Keratinocyte (primary cell): ENCODE results near the gene TMOD1. TPM values are rescaled to one million over a fixed set of nuclear protein-coding genes. Genes with fewer than 3 reads are reported as not detected.

ENCODE experiments used
- DNase-seq: peaks from one replicate; pipeline ENCODE4 v3.0.0-alpha.2; 2011; ENCODE audit warnings: low read depth, missing footprints, low spot score
- FAIRE-seq: peaks from 2 replicates; lab custom pipeline; 2011; peaks lifted over from hg19 to GRCh38; lab: Jason Lieb, UNC
- H2AFZ ChIP-seq: 2 replicates; pipeline ENCODE4 v1.6.0; 2012; ENCODE audit warnings: low read length, control low read depth, inconsistent platforms; ENCODE audit not compliant: control insufficient read depth
- H3K27ac ChIP-seq: 2 replicates; pipeline ENCODE4 v1.5.1; 2011; ENCODE audit warnings: low read length; ENCODE audit not compliant: control insufficient read depth, insufficient read depth
- H3K27me3 ChIP-seq: 3 replicates; pipeline ENCODE4 v1.6.0; 2011; ENCODE audit warnings: low read length; ENCODE audit not compliant: control insufficient read depth, insufficient read depth; ENCODE audit errors: extremely low read depth
- H3K36me3 ChIP-seq, 2 experiments: 2 replicates in 1 of 2; 3 replicates in 1 of 2; pipeline ENCODE4 v1.5.1; 2011; ENCODE audit warnings: low read length in 2 of 2, mild to moderate bottlenecking in 1 of 2; ENCODE audit not compliant: control insufficient read depth in 2 of 2, insufficient read depth in 2 of 2; ENCODE audit errors: extremely low read depth in 1 of 2
- H3K4me1 ChIP-seq: 3 replicates; pipeline ENCODE4 v1.5.1; 2011; ENCODE audit warnings: low read length; ENCODE audit not compliant: control insufficient read depth, insufficient read depth; ENCODE audit errors: extremely low read depth
- H3K4me2 ChIP-seq: 3 replicates; pipeline ENCODE4 v1.6.0; 2011; ENCODE audit warnings: low read depth, low read length; ENCODE audit not compliant: control insufficient read depth, insufficient read depth; ENCODE audit errors: extremely low read depth
- H3K4me3 ChIP-seq, 3 experiments: fragments of 200-600 bp in 1 of 3; sonication (generic) in 1 of 3; 2 replicates in 2 of 3; 3 replicates in 1 of 3; pipeline ENCODE4 v1.5.1; 2011 to 2016; ENCODE audit warnings: low read length in 3 of 3, mild to moderate bottlenecking in 3 of 3, control low read depth in 2 of 3, inconsistent platforms in 1 of 3, low read depth in 1 of 3, mixed read lengths in 1 of 3, mixed run types in 1 of 3, moderate library complexity in 1 of 3; ENCODE audit not compliant: control insufficient read depth in 2 of 3, insufficient read depth in 2 of 3; ENCODE audit errors: extremely low read depth in 1 of 3
- H3K79me2 ChIP-seq: 2 replicates; pipeline ENCODE4 v1.6.0; 2012; ENCODE audit warnings: low read length; ENCODE audit not compliant: control insufficient read depth, insufficient read depth
- H3K9ac ChIP-seq: 3 replicates; pipeline ENCODE4 v1.6.0; 2011; ENCODE audit warnings: low read length; ENCODE audit not compliant: control insufficient read depth, insufficient read depth; ENCODE audit errors: extremely low read depth
- H3K9me1 ChIP-seq: 3 replicates; pipeline ENCODE4 v1.6.0; 2011; ENCODE audit warnings: low read length; ENCODE audit not compliant: control insufficient read depth, insufficient read depth; ENCODE audit errors: extremely low read depth
- H3K9me3 ChIP-seq: 2 replicates; pipeline ENCODE4 v1.5.1; 2012; ENCODE audit warnings: low read depth, low read length; ENCODE audit not compliant: control insufficient read depth
- H4K20me1 ChIP-seq: 3 replicates; pipeline ENCODE4 v1.6.0; 2011; ENCODE audit warnings: low read length; ENCODE audit not compliant: control insufficient read depth, insufficient read depth; ENCODE audit errors: extremely low read depth
- CTCF ChIP-seq, 3 experiments: IDR thresholded peaks in 1 of 3; conservative IDR thresholded peaks in 1 of 3; optimal IDR thresholded peaks in 1 of 3; 2 replicates in 2 of 3; 3 replicates in 1 of 3; pipeline versions ENCODE3 to v1.5.1; 2011; ENCODE audit warnings: low read length in 3 of 3, mild to moderate bottlenecking in 3 of 3, moderate library complexity in 2 of 3, control low read depth in 1 of 3, inconsistent platforms in 1 of 3; ENCODE audit not compliant: insufficient read depth in 2 of 3; ENCODE audit errors: extremely low read depth in 1 of 3
- EZH2 ChIP-seq: IDR thresholded peaks from one replicate; pipeline ENCODE4 v1.6.1; 2012; ENCODE audit warnings: inconsistent platforms, mild to moderate bottlenecking, low read length, moderate library complexity
- dilution Hi-C: fragments of 300-500 bp; cut with MboI; formaldehyde crosslinking; loops from one replicate; pipeline ENCODE4 v1.7.0; 2020; ENCODE audit warnings: low sequenced_read_pairs; ENCODE audit not compliant: extremely low pct_ligation_motif_present
- polyA plus RNA-seq, 5 experiments: library from polyadenylated mRNA; depleted of rRNA in 3 of 5; stranded (reverse) in 3 of 5; stranded (forward) in 1 of 5; unstranded in 1 of 5; fragments of >200 nt; gene quantifications; 1 replicate in 1 of 5; 2 replicates in 3 of 5; 3 replicates in 1 of 5; pipeline versions ENCODE4 v1.2.1 to v1.2.3, GENCODE V29; 2011 to 2012; ENCODE audit warnings: missing spikeins in 2 of 5, low read depth in 1 of 5, low replicate concordance in 1 of 5

The TMOD1 gene
- polyA plus RNA-seq, 1 donor (not counting 4 experiments of a cell fraction or from before 2014, with no cell fraction given): not detected

DNA sequence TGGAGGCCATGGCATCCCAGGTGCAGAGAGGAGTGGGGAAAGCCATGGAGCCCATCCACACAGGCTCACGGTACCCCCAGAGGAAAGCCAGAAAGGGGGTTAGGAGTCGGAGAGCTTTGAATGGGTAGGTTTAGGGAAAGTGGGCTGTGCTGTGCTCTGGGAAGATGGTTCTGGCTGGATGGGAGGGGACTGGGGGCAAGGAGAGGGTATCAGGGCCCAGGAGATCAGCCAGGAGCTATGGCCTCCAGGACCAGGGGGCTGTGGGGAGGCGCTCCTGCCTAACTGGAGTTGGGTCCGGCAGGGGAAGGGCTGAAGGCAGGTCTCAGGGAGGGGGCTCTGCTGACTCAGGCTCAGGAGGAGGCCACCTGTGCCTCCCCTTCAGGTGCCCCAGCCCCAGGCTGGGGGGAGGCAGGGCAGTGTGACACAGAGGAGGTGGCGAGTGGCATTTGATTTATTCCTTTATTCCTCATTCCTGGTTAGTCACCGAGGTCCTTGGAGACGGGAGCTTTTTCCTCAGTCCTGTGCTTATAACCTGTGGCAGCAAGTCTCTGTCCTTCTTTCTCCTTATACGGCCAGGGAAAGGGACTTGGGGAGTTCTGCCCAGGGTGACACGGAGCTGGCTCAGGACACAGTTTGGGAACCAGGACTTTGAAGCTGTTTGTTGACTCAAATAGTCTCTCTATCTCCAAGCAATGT, 70.9 kb downstream of the TMOD1 start:
- H3K4me1 ChIP-seq: no peaks in the 10 kb centered on the region
- no peaks in the 10 kb centered on the region for H3K79me2 ChIP-seq
- no peak overlapping the region for H3K4me3 ChIP-seq
- H2AFZ ChIP-seq: no peak overlapping the region
- H3K9me1 ChIP-seq: no peaks in the 10 kb centered on the region
- H3K27me3 ChIP-seq: no peaks in the 10 kb centered on the region
- H3K4me2 ChIP-seq: no peak overlapping the region
- DNase-seq: no peak
- H4K20me1 ChIP-seq: no peaks in the 10 kb centered on the region
- H3K36me3 ChIP-seq: no peaks in the 10 kb centered on the region
- TF ChIP-seq EZH2 (no peak), CTCF (optimal IDR thresholded peaks at IDR 0.05 in 1 of 3, IDR thresholded peaks at IDR 0.05 in 1 of 3, conservative IDR thresholded peaks at IDR 0.05 in 1 of 3; ENCODE audit: extremely low read depth in 1 of 3, insufficient read depth in 2 of 3, low read length in 3 of 3) (no peak)
- H3K9me3 ChIP-seq: no peaks in the 10 kb centered on the region
- H3K9ac ChIP-seq: no peak overlapping the region
- no peak for FAIRE-seq
- dilution Hi-C loops: no loop called here
- H3K27ac ChIP-seq: no peak overlapping the region

GRCh38 chr9:97572892-97573365, 71.5 kb downstream of the TMOD1 start:
- Histone ChIP-seq H3K36me3 (no peaks in the 10 kb centered on the region), H3K27ac (no peak overlapping the region), H3K9ac (no peak overlapping the region), H2AFZ (no peak overlapping the region), H4K20me1 (no peaks in the 10 kb centered on the region), H3K79me2 (no peaks in the 10 kb centered on the region), H3K9me3 (no peaks in the 10 kb centered on the region), H3K4me3 (no peak overlapping the region), H3K27me3 (no peaks in the 10 kb centered on the region), H3K4me2 (no peak overlapping the region), H3K4me1 (no peaks in the 10 kb centered on the region), H3K9me1 (no peaks in the 10 kb centered on the region)
- TF ChIP-seq EZH2 (no peak), CTCF (optimal IDR thresholded peaks at IDR 0.05 in 1 of 3, IDR thresholded peaks at IDR 0.05 in 1 of 3, conservative IDR thresholded peaks at IDR 0.05 in 1 of 3; ENCODE audit: extremely low read depth in 1 of 3, insufficient read depth in 2 of 3, low read length in 3 of 3) (no peak)
- DNase-seq (no peak), FAIRE-seq (no peak)
- dilution Hi-C loops: no loop called here
